Stimulated activated CD4-positive, alpha-beta T cell treated with anti-CD3 and anti-CD28 coated beads, TNF-alpha, amount 100 ng/mL, for 1 hour (primary cell): ENCODE measurements around the gene SLC22A9.
"Not testable (repeated sequence)": the region's sequence is repeated elsewhere in the genome, so short reads cannot be mapped to it uniquely, and the experiment has no call there.

Experiments used
- DNase-seq, 3 donors: peaks; one replicate each; pipeline ENCODE4 v3.0.0-alpha.2; 2020; ENCODE audit warnings: low read depth in 3 of 3, low spot score in 1 of 3

The SLC22A9 gene

DNA sequence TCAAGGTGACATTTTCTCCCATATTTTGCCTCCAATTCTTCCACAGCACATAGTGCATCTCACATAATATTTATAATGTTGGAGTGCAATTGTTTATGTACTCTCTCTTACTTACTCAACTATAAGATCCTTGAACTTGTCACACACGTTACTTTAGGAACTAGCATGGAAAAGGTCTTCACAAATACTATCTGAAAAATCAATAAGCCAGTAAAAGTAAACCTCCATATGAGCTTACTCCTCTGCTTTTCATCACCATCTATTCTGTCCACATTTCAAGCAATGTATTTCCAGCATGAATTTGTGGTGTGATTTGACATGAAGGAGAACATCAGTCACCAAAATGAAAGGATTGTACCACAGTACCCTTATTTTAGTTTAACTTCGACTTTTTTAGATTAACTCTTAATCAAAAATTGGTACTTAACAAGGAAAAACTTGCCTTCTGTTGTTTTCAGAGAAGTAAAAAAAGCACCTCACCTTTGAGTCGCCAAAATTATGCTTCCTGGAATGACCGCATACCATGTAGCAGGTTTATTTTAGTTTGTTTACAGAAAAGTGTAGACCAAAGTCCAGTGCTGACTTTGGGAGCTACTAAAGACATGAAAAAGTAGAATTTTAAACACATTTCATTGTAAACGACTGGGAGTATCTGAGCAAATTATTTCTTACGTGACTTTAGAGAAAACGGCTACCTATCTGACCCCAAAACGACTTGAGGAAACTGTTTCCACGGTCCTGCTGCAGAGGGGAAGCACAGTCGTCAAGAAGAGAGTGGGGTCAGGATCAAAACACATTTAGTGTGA lies at the start of gene SLC22A9:
Gene SLC22A9 (plus strand): TSS at position 621 of the 806 bp plus-strand sequence. CDS start 272 bp downstream, outside the sequence.
- DNase-seq, result no peak

DNA sequence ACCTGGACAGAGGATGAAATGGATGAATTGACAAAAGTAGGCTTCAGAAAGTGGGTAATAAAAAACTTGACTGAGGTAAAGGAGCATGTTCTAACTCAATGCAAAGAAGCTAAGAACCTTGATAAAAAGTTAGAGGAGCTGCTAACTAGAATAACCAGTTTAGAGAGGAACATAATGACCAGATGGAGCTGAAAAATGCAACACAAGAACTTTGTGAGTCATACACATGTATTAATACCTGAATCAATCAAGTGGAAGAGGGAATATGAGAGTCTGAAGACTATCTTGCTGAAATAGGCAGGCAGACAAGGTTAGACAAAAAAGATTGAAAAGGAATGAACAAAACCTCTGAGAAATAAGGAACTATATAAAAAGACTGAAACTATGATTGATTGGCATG lies 47.9 kb upstream of the SLC22A9 start:
- DNase-seq, result no peak

DNA sequence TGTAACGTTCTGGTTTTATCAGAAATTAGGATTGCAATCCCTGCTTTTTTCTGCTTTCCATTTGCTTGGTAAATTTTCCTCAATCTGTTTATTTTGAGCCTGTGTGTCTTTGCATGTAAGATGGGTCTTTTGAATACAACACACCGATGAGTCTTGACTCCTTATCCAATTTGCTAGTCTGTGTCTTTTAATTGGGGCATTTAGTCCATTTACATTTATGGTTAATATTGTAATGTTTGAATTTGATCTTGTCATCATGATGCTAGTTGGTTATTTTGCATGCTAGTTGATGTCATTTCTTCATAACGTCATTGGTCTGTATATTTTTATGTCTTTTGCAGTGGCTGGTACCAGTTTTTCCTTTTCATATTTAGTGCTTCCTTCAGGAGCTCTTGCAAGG lies 34.5 kb upstream of the SLC22A9 start:
- not testable (repeated sequence) for DNase-seq

DNA sequence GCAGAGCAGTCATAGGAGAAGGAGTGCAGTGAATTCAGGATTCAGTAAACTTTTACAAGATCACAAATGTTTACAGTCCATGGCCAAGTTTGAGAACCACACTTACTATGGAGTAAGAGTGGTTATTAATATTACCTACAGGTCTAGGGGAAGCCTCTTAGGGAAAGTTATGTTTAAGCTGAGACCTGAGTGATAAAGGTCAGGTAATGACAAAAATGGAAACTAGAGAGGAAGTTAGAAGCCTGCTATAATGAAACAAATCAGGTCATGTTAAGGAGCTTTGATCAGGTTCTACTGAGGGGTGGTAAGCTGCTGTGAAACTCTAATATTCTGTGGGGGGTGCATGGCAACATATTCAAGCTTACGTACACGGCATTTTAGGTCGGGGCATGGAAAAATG lies 32.5 kb upstream of the SLC22A9 start:
- DNase-seq, result no peak

DNA sequence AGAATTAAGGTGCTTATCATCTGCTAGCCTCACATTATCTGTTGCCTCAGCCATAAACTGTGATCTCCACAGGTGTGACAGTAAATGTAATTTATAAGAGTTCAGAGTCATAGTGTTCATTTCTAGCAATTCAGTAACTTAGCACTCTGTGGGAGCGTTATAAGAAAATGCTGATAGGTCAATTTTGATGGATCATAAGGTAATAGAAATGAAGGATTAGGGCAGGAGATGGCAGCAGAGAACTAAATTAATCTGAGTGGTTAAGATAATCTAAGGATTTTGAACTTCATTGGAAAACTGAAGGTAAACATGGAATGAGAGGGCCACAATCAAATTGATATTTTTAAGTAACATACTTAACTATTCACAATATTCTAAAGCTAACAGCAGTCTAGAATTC lies 26.5 kb upstream of the SLC22A9 start:
- no peak for DNase-seq

DNA sequence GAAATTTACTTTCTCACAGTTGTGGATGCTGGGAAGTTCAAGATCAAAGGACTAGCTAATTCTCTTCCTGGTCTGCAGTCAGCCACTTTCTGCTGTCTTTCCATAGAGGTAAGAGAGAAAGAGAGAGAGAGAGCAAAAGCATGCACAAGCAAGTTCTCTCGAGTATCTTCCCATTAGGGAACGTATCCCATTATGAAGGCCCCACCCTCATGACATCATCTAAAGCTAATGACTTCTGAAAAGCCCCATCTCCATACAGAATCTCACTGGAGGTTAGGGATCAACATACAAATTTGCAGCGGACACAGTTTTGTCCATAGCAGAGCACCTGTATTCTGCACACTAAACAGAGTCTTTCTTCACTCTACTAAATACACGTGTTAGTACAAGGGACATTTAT lies 17.4 kb upstream of the SLC22A9 start:
- no peak for DNase-seq

DNA sequence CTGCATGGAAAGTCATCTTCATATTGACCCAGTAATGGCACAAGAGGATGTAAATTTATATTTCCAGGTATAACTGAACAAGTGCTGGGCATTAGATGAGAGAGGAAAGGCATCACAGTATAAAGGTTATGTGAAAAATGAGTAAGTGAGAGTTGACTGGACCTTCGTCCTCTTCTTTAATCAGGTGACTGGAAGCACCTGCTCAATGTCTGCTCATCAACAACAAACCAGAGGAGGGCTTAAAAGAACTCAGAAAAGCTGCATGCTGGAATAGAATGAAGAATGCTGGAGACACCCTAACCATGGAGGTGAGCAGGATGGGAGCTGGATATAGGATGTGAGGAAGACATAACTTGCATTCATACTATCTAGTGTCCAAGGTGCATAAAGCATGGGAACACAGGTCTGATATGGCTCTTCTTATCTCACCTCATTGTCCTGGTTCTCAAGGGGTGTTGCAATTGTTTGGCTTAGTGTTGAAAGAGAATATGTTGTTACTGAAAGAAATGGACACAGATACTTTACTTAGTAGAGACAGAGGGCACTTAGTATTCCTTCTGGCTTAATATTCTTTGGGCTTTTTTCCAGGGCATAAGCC lies 7.3 kb upstream of the SLC22A9 start:
- DNase-seq, result no peak

DNA sequence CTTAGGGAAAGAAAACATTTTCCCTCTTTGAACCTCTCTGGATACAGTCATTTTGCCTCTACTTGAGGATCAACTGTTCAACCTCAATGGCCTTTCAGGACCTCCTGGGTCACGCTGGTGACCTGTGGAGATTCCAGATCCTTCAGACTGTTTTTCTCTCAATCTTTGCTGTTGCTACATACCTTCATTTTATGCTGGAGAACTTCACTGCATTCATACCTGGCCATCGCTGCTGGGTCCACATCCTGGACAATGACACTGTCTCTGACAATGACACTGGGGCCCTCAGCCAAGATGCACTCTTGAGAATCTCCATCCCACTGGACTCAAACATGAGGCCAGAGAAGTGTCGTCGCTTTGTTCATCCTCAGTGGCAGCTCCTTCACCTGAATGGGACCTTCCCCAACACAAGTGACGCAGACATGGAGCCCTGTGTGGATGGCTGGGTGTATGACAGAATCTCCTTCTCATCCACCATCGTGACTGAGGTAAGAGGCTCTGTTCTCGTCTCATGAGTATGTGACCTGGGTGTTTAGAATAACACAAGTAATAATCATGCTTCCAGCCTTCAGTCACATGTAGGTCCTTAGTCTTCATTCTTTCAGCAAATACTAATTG lies 495 bp downstream of the SLC22A9 start:
- no peak for DNase-seq

DNA sequence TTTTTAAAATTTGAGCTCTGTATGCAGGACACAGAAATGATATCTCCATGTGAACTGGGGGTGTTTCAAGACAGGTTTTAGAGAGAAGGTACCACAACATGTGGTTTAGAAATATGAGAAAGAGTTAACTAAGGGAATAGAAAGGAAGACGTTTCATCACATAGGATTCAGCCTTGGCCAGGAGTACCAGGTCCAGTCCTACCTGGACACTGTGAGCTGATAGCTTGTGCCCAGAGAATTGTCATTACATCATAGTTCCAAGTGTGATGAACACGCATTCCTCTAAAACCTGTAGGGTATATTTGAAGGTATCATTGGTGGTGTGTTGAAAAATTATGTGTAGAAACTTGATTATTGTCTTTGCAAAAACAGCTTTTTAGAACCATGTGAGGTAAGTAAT lies 1.8 kb downstream of the SLC22A9 start:
- no peak for DNase-seq

DNA sequence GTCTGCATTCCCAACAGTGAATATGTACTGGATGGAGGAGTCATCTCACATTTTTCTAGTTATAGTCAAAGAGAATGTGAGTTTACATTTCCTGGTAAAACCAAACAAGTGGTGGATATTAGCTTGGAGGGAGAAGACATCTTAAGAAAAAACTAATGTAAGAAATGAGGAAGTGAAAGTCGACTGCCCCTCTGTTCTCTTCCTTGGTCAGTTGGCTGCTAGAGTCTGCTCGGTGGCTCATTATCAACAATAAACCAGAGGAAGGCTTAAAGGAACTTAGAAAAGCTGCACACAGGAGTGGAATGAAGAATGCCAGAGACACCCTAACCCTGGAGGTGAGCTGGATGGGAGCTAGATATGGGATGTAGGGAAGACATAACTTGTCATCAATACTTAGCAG lies 5.8 kb downstream of the SLC22A9 start:
- DNase-seq, result no peak

DNA sequence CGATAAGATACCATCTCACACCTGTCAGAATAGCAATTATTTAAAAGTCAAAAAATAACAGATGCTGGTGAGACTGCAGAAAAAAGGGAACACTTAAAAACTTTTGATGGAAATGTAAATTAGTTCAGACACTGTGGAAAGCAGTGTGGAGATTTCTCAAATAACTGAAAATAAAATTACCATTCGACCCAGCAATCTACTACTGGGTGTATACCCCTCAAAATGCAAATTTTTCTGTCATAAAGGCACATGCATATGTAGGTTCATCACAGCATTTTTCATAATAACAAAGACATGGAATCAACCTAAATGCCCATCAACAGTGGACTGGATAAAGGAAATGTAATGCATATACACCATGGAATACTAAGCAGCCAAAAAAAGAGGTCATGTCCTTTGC lies 10.5 kb downstream of the SLC22A9 start:
- DNase-seq, result no peak

DNA sequence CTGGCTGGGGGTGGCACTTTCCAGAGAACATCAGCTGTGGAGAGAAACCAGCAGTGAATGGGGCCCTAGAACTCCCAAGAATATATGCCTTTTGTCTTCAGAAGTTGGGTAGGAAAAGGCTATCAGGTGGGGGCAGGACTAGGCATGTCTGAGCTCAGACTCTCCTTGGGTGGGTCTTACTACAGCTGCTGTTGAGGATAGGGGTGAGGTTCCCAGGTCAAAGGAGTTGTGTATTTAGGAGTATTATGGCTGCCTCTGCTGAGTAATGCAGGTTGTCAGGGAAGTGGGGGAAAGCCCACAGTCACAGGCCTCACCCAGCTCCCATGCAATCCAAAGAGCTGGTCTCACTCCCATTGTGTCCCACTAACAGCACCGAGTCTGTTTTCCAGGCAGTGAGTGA lies 26.1 kb downstream of the SLC22A9 start:
- DNase-seq, result no peak

DNA sequence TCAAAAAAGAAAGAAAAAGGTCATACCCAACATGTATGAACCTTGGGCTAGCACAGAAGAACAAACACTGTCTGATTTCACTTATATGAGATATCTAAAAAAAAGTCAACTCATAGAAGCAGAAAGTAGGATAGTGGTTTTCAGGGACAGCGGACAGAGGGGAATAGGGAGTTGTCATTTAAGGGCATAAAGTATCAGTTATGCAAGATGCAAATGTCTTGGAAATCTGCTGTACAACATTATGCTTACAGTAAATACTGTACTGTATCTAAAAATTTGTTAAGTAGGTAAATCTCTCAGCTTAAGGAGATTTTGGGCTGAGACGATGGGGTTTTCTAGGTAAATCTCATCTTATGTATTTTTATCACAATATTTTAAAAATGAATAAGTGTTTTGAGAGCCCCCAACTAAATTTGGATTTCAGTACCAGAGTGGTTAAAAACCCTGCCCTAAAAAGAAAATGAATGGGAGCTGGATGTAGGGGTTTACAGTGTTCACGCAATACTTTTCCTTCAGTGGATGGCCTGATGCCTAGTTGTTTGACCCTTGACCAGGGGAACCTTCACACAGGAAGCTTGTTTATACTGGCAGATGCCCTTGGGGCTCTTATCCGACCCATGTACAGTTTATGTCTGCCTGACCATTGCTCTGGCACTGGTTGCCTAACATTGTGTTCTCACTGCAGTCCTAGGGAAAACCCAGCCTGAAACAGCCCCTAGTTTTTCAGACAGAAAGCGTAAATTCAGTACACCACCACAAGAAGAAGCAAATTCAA lies 34.8 kb downstream of the SLC22A9 start:
- no peak for DNase-seq

DNA sequence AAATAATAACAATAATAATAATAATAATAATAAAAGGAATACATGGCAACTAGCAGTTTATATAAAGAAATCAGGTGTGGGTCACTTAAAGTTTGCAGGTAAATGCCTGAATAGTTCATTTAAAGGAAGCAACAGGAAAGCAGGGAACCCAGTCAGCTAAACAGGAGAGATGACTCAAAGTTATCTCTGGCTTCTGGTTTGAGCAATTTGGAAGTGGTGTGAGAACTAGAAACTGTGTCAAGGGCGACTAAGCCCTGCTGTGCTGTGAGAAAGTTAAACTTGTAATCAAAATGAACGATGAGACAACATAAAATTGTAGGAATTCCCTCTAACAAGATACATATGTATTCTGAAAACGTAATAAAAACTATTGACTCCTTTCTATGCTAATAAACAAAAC lies 35.5 kb downstream of the SLC22A9 start:
- no peak for DNase-seq

DNA sequence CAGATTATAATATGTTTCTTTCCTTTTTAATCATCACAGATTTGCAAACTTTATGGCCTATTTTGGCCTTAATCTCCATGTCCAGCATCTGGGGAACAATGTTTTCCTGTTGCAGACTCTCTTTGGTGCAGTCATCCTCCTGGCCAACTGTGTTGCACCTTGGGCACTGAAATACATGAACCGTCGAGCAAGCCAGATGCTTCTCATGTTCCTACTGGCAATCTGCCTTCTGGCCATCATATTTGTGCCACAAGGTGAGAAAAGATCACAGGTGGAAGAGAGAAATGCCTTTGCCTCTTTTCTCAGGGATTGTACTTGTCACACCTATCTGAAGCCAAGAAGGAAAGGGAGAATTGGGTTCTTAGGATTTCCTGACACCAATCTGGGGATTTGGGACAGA lies 36.9 kb downstream of the SLC22A9 start:
- DNase-seq, result no peak

DNA sequence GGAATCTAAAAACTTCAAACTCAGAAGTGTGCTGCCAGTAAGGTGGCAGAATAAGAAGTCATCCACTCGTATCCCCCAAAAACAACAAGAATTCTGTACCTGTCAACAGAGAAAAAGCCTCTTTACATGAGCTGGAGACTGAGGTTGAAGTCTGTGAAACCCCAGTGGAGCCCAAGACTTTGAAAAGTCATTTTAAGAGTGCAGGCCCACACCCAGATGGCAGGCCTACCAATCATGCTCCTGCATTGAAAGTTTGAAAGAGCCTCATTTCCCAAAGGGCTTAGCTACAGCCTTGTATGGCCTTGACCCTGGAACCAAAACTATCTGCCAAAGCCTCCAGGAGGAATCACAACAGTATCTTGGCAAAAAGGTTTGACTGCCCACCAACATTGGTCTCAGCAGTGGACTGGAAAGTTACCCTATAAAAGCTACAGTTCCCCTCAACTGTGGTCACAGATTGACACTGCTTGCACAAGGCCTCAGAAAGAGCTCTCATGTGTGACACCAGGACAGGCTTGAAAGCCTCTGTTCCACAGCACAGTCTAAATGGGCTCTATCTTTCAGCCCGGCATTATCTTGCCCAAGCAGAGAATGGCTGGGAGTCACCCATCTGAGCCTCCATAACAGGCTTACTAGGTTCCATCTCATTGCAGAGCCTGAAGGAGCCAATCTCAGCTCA lies 47.7 kb downstream of the SLC22A9 start:
- no peak for DNase-seq

DNA sequence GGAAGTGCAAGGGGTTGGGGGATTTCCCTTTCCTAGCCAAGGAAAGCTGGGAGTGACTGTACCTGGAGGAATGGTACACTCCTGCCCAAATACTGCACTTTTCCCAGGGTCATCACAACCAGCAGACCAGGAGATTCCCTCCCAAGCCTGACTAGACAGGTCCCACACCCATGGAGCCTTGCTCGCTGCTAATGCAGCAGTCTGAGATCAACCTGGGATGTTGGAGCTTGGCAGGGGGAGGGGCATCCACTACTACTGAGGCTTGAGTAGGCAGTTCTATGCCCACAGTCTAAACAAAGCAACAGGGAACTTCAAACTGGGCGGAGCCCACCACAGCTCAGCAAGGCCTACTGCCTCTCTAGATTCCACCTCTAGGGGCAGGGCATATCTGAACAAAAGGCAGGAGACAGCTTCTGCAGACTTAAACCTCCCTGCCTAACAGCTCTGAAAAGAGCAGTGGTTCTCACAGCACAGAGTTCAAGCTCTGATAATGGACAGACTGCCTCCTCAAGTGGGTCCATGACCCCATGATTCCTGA lies 58.5 kb downstream of the SLC22A9 start:
- DNase-seq, result no peak

DNA sequence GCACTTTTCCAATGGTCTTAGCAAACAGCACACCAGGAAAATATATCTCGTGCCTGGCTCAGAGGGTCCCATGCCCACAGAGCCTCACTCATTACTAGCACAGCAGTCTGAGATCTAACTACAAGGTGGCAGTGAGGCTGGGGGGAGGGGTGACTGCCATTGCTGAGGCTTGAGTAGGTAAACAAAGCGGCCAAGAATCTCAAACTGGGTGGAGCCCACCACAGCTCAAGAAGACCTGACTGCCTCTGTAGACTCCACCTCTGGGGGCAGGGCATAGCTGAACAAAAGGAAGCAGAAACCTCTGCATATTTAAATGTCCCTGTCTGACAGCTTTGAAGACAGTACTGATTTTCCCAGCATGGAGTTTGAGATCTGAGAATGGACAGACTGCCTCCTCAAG lies 61.1 kb downstream of the SLC22A9 start:
- DNase-seq, result not testable (repeated sequence)

DNA sequence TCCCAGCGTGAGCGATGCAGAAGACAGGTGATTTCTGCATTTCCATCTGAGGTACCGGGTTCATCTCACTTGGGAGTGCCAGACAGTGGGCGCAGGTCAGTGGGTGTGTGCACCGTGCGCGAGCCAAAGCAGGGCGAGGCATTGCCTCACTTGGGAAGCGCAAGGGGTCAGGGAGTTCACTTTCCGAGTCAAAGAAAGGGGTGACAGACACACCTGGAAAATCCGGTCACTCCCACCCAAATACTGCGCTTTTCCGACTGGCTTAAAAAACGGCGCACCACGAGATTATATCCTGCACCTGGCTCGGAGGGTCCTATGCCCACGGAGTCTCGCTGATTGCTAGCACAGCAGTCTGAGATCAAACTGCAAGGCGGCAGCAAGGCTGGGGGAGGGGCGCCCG lies 65.8 kb downstream of the SLC22A9 start:
- not testable (repeated sequence) for DNase-seq

DNA sequence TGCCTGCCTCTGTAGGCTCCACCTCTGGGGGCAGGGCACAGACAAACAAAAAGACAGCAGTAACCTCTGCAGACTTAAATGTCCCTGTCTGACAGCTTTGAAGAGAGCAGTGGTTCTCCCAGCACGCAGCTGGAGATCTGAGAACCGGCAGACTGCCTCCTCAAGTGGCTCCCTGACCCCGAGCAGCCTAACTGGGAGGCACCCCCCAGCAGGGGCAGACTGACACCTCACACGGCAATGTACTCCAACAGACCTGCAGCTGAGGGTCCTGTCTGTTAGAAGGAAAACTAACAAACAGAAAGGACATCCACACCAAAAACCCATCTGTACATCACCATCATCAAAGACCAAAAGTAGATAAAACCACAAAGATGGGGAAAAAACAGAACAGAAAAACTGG lies 66.2 kb downstream of the SLC22A9 start:
- not testable (repeated sequence) for DNase-seq

DNA sequence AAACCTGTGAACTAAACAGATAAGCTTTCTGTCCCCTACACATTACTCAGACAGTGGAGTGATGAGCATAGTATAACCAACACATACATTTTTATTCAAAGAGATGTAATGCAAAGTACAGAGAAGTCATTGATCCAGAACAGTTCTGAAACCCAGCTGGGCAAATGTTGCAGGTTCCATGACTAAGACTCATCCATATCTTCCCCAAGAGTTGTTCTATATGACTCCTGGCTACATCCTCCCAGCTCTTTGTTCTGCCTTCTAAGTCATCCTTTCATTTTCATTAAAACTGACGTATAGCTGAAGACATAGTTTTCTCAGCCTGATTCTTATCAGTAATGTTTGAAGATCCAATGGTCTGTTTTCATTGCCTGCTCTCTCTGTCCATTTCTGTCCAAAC lies 74.1 kb downstream of the SLC22A9 start:
- DNase-seq, result no peak
